Lower lobe of right lung (tissue), 2 donors: Measurements from ENCODE around the gene KIAA1217. TPM values are rescaled to one million over a fixed set of nuclear protein-coding genes. Genes with fewer than 3 reads are reported as not detected.
A peak's percentile ranks its signal among the peaks of the same experiment; 100 is the strongest.

ENCODE experiments used
- ATAC-seq, 2 donors: fragments of 200-7000 bp; cut with Tn5 transposase; one replicate each; pipeline ENCODE4 v1.9.1; 2020 to 2022; ENCODE audit warnings: mild to moderate bottlenecking in 2 of 2, moderate library complexity in 2 of 2
- DNase-seq: peaks from one replicate; pipeline ENCODE4 v3.0.0-alpha.2; 2020
- H3K27ac ChIP-seq: fragments of 200-600 bp; one replicate; pipeline ENCODE4 v1.8.0; 2022
- H3K27me3 ChIP-seq: fragments of 200-600 bp; one replicate; pipeline ENCODE4 v1.8.0; 2022; ENCODE audit warnings: low read depth
- H3K36me3 ChIP-seq: fragments of 200-600 bp; one replicate; pipeline ENCODE4 v1.8.0; 2022; ENCODE audit warnings: mild to moderate bottlenecking
- H3K4me1 ChIP-seq: fragments of 200-600 bp; one replicate; pipeline ENCODE4 v1.8.0; 2022
- H3K4me3 ChIP-seq: fragments of 200-600 bp; one replicate; pipeline ENCODE4 v1.8.0; 2022; ENCODE audit warnings: mild to moderate bottlenecking
- H3K9me3 ChIP-seq: fragments of 200-600 bp; one replicate; pipeline ENCODE4 v1.8.0; 2022
- intact Hi-C: fragments of 100-400 bp; cut with DNase I; formaldehyde crosslinking; loops from one replicate; pipeline ENCODE4 v1.11.0; 2022
- total RNA-seq: library from RNA; stranded (reverse); fragmentation: NEBNext Ultra II Directional; extraction: Animal tissue kit (Norgen Biotek cat#: 25700); gene quantifications from one replicate; pipeline ENCODE4 v1.2.1, GENCODE V29; 2021
- TF ChIP-seq, protein P1 (sequence below): fragments of 200-600 bp; IDR thresholded peaks from one replicate; pipeline ENCODE4 v1.8.0; 2022; ENCODE audit warnings: antibody characterized with exemption, mild to moderate bottlenecking
- donor health status: DM: no; HTN: yes; CAD: no; lungs with severe emphysema.

Gene KIAA1217
- total RNA-seq, 1 donor from 2014 or later, result 37.2 TPM

DNA sequence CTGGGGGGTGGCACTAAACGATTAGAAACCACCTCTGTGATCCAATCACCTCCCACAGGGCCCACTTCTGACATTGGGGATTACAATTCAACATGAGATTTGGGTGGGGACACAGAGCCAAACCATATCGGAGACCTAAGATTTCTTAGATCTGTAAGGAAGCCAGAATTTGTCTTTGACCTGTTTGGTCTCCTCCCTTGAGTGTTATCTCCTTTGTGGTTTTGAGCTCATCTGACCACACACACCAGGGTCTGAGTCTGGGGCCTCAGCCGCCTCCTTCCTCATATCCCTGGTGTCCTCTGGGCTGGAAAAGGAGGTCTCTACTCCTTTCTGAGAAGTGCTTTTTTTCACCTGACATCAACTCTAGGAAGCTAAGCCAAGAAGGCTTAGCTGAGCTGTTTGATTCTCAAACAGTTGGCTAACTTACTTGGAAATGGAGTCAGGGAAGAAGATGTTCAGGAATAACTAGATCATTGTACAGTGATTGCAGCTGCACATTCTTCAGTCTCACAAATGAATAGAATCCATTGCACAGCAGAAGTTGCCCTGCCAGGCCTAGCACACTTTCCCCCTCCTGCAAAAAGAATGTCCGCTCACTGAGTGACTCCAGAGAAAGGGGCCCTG is 347.3 kb downstream of the KIAA1217 start:
- Histone ChIP-seq H3K4me1 (peaks cover 5% of the 10 kb centered on the region), H3K4me3 (no peak overlapping the region), H3K36me3 (no peaks in the 10 kb centered on the region), H3K9me3 (no peaks in the 10 kb centered on the region), H3K27ac (no peak overlapping the region), H3K27me3 (no peaks in the 10 kb centered on the region)
- no peak for DNase-seq
- intact Hi-C loops, result no loop called here
- no peak for ATAC-seq
- TF ChIP-seq, protein P1, sequence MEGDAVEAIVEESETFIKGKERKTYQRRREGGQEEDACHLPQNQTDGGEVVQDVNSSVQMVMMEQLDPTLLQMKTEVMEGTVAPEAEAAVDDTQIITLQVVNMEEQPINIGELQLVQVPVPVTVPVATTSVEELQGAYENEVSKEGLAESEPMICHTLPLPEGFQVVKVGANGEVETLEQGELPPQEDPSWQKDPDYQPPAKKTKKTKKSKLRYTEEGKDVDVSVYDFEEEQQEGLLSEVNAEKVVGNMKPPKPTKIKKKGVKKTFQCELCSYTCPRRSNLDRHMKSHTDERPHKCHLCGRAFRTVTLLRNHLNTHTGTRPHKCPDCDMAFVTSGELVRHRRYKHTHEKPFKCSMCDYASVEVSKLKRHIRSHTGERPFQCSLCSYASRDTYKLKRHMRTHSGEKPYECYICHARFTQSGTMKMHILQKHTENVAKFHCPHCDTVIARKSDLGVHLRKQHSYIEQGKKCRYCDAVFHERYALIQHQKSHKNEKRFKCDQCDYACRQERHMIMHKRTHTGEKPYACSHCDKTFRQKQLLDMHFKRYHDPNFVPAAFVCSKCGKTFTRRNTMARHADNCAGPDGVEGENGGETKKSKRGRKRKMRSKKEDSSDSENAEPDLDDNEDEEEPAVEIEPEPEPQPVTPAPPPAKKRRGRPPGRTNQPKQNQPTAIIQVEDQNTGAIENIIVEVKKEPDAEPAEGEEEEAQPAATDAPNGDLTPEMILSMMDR, result no peak

DNA sequence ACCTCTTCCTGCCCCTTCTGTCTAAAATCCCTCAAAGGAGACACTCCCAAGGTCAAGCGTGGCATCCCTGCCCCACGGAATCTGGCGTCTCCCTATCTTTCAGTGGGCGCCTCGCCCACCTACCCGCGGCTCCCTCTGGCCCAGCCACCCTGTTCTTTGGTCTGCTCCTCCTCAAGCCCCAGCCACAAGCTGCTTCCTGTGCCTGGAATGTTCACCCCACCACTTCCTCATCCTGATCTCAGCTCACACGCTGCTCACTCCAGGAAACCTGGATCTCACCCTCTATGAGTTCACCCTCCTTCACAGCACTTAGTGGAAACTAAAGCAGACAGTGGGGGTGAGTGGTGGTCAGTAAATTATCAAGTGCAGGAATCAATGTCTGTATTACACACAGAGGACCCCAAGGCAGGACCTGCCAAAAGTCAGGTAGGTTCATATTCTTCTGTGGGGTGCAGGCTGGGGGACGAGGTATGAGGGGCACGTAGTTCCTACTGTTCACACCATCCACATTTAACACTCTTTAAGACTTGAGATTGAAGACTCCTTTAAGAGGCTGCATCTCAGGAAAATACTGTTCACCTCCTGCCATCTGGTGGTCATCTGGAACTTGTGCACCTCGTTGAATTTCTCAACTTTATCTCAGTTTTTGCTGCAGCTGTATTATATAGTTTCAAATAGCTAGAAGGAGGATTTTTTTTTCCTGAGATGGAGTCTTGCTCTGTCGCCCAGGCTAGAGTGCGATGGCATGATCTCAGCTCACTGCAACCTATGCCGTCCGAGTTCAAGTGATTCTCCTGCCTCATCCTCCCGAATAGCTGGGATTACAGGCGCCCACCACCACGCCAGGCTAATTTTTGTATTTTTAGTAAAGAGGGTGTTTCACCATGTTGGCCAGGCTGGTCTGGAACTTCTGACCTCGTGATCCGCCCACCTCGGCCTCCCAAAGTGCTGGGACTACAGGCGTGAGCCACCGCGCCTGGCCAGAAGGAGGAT is 348.1 kb downstream of the KIAA1217 start:
- ATAC-seq, result peak; percentile 26 to 44

DNA sequence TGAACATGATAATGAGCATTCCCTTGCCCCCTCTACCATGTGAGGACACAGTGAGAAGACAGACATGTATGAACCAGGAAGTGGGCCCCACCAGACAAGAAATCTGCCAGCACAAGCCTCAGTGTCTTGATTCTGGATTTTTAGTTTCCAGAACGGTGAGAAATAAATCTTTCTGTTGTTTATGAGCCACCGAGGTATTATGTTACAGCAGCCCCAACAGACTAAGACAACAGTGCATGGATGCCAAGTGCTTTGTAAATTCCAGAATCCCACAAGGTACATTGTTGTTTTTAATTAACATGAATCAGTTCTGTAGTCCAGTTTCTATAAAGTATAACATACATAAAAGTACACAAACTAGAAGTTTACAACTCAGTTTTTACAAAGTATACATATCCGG is 352.5 kb downstream of the KIAA1217 start:
- Histone ChIP-seq H3K4me1 (peaks cover 5% of the 10 kb centered on the region), H3K27ac (no peak overlapping the region), H3K9me3 (no peaks in the 10 kb centered on the region), H3K36me3 (no peaks in the 10 kb centered on the region), H3K27me3 (no peaks in the 10 kb centered on the region), H3K4me3 (no peak overlapping the region)
- DNase-seq (no peak), ATAC-seq (no peak)
- TF ChIP-seq, protein P1, result no peak
- intact Hi-C loops, result no loop called here

More for the DNA sequence above, 348.1 kb downstream of the KIAA1217 start:
- TF ChIP-seq, protein P1, result peak; percentile 63
- no peak for DNase-seq
- intact Hi-C loops, result no loop called here
- Histone ChIP-seq H3K4me3 (no peak overlapping the region), H3K27me3 (no peaks in the 10 kb centered on the region), H3K9me3 (no peaks in the 10 kb centered on the region), H3K36me3 (no peaks in the 10 kb centered on the region), H3K4me1 (peaks cover 5% of the 10 kb centered on the region), H3K27ac (no peak overlapping the region)

DNA sequence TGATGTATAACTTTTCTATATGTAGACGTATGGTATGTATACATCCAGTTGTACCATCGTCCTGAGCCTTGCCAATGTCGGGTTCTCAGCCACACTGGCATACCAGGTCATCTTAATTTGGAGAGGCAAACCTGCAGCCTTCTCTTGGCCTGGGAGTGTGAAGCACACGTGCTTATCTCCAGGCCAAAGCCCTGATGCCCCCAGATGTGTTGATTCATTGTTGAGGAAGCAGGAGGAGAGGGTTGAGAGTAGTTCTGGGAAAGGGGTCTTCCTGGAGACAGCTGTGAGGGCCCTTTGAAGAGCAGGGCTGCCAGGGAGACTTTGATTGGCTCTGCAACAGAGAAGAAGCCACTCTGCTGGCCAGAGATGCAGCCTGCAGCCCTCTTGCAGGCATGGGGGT is 359.1 kb downstream of the KIAA1217 start:
- no peak for DNase-seq
- no peaks in the 10 kb centered on the region for H3K27me3 ChIP-seq
- intact Hi-C loops, result no loop called here
- ATAC-seq, result no peak
- no peak overlapping the region for H3K27ac ChIP-seq
- H3K9me3 ChIP-seq, result no peaks in the 10 kb centered on the region
- TF ChIP-seq, protein P1, result no peak
- no peak overlapping the region for H3K4me3 ChIP-seq
- no peaks in the 10 kb centered on the region for H3K4me1 ChIP-seq
- no peaks in the 10 kb centered on the region for H3K36me3 ChIP-seq

DNA sequence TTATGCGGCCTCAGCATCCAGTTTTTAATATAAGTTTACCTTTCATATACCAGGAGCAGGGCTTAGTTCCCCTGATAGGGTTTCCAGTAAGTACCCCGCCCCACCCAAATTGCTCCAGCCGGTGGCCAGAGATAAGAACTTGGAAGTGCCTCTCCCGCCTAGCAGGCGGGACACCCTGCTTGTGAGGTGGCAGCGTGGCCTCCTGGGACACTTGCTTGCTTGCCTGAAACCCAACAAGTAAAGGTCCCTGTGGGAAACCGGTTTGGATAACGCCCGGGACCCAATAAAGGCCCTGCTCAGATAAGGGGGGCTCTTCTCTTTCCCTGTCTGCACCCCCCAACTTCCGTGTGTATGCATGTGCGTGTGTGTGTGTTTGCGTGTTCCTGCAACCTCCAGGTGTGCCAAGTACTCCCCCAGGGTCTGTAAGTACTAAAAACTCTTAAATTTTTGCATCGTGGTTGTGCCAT is 360.4 kb downstream of the KIAA1217 start:
- Histone ChIP-seq H3K27ac (no peak overlapping the region), H3K4me3 (no peak overlapping the region), H3K36me3 (no peaks in the 10 kb centered on the region), H3K9me3 (no peaks in the 10 kb centered on the region), H3K4me1 (no peaks in the 10 kb centered on the region), H3K27me3 (no peaks in the 10 kb centered on the region)
- ATAC-seq (no peak), DNase-seq (no peak)
- TF ChIP-seq, protein P1, result no peak
- intact Hi-C loops, result no loop called here
